ENCODE results near the gene WIPI1. TPM values are rescaled to one million over a fixed set of nuclear protein-coding genes. Genes with fewer than 3 reads are reported as not detected.

WIPI1 gene
- total and polyA plus RNA-seq, 2 of the 13 experiments (the other 11 are each of a cell fraction or from before 2014, with no cell fraction given): 29.4 to 141 TPM

GRCh38 chr17:68378268-68379176 is 78.8 kb downstream of the WIPI1 start (continued):
- TF ChIP-seq, protein P1, sequence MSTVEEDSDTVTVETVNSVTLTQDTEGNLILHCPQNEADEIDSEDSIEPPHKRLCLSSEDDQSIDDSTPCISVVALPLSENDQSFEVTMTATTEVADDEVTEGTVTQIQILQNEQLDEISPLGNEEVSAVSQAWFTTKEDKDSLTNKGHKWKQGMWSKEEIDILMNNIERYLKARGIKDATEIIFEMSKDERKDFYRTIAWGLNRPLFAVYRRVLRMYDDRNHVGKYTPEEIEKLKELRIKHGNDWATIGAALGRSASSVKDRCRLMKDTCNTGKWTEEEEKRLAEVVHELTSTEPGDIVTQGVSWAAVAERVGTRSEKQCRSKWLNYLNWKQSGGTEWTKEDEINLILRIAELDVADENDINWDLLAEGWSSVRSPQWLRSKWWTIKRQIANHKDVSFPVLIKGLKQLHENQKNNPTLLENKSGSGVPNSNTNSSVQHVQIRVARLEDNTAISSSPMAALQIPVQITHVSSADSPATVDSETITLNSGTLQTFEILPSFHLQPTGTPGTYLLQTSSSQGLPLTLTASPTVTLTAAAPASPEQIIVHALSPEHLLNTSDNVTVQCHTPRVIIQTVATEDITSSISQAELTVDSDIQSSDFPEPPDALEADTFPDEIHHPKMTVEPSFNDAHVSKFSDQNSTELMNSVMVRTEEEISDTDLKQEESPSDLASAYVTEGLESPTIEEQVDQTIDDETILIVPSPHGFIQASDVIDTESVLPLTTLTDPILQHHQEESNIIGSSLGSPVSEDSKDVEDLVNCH (CRISPR knock-in tag; IDR thresholded peaks at IDR 0.05): peak; percentile 65; the same call in 1 of the 2 replicates
- TF ChIP-seq FOXK2 (IDR thresholded peaks at IDR 0.05) (peak; percentile 10; the same call in 1 of the 2 replicates), IRX3 (CRISPR knock-in tag; IDR thresholded peaks at IDR 0.05; ENCODE audit: borderline replicate concordance, low read depth) (no peak), HMG20B (CRISPR knock-in tag; conservative IDR thresholded peaks at IDR 0.05) (peak; percentile 87; the same call in 1 of the 2 replicates), ZFYVE20 (CRISPR knock-in tag; IDR thresholded peaks at IDR 0.05; ENCODE audit: borderline replicate concordance, low read depth) (no peak; the same call in 1 of the 2 replicates), ZNF580 (CRISPR knock-in tag; IDR thresholded peaks at IDR 0.05; ENCODE audit: borderline replicate concordance, low read depth) (no peak), AHR (CRISPR knock-in tag; IDR thresholded peaks at IDR 0.05) (peak; percentile 45; the same call in 1 of the 2 replicates), ZNF124 (CRISPR knock-in tag; IDR thresholded peaks at IDR 0.05) (peak; percentile 66; the same call in 1 of the 2 replicates), ZBTB1 (CRISPR knock-in tag; IDR thresholded peaks at IDR 0.05; ENCODE audit: borderline replicate concordance) (no peak), CSRNP2 (CRISPR knock-in tag; conservative IDR thresholded peaks at IDR 0.05; ENCODE audit: low read depth) (no peak), ZNF616 (CRISPR knock-in tag; IDR thresholded peaks at IDR 0.05; ENCODE audit: low read depth) (peak; percentile 78), ZSCAN25 (CRISPR knock-in tag; IDR thresholded peaks at IDR 0.05) (peak; percentile 100), RERE (CRISPR knock-in tag; IDR thresholded peaks at IDR 0.05; ENCODE audit: low read depth) (peak; percentile 82), ZFP91 (CRISPR knock-in tag; IDR thresholded peaks at IDR 0.05; ENCODE audit: borderline replicate concordance) (peak; percentile 83)

Data from HepG2 (cell line).